Large intestine (tissue), 3 donors: ENCODE data around the gene FARSA. TPM values are rescaled to one million over a fixed set of nuclear protein-coding genes. Genes with fewer than 3 reads are reported as not detected.
"Not testable (repeated sequence)": the region's sequence is repeated elsewhere in the genome, so short reads cannot be mapped to it uniquely, and the experiment has no call there.

Experiments
- DNase-seq, 2 donors: peaks; one replicate each; pipeline versions ENCODE4 v3.0.0 to v3.0.0-alpha.2; 2013
- H3K27ac ChIP-seq: one replicate; pipeline ENCODE4 v1.5.1; 2013; ENCODE audit warnings: low read length
- H3K27me3 ChIP-seq: 2 replicates; pipeline ENCODE4 v1.6.1; 2013; ENCODE audit warnings: low read length; ENCODE audit not compliant: control insufficient read depth, insufficient read depth
- H3K36me3 ChIP-seq: 2 replicates; pipeline ENCODE4 v1.6.1; 2013; ENCODE audit warnings: low read length; ENCODE audit not compliant: control insufficient read depth, insufficient read depth
- H3K4me1 ChIP-seq: one replicate; pipeline ENCODE4 v1.6.1; 2013; ENCODE audit warnings: low read length; ENCODE audit not compliant: control insufficient read depth, insufficient read depth
- H3K4me3 ChIP-seq: one replicate; pipeline ENCODE4 v1.5.1; 2013; ENCODE audit warnings: low read length
- H3K9me3 ChIP-seq: one replicate; pipeline ENCODE4 v1.6.1; 2013; ENCODE audit warnings: mild to moderate bottlenecking, low read depth, low read length, moderate library complexity; ENCODE audit not compliant: control insufficient read depth
- WGBS: methylation state at CpG from one replicate; pipeline ENCODE4 v1.1.5; 2013; ENCODE audit warnings: low lambda C conversion rate; ENCODE audit not compliant: insufficient coverage; 5-methylcytosine and 5-hydroxymethylcytosine counted together
- polyA plus RNA-seq: library from polyadenylated mRNA; unstranded; fragments of 120-200 nt; gene quantifications from one replicate; pipeline ENCODE4 v1.2.1, GENCODE V29; 2013

FARSA gene
- polyA plus RNA-seq, 1 donor, result 55.0 TPM

DNA sequence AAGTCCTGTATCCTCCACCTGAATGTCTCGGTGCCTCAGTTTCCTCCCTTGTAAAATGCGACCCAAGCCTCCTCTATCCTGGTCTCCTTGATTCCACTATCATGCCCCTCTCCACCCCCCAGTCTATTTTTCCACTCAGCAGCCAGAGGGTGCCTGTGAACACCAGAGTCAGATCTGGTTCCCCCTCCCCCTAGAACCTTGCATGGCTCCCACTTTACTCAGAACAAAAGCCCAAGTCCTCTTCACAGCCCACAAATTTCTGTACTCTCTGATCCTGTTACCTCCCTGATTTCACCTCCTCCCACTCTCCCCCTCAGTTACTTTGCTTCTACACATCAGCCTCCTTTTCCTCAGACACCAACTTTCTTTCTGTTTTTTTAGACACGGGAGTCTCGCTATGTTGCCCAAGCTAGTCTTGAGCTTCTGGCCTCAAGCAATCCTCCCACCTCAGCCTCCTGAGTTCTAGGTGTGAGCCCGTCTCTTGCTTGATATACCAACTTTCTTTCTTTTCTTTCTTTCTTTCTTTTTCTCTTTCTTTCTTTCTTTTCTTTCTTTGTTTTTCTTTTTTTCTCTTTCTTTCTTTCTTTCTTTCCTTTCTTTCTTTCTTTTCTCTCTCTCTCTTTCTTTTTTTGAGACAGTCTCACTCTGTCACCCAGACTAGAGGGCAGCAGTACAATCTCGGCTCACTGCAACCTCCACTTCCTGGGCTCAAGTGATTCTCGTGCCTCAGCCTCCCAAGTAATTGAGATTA lies 36.7 kb upstream of the FARSA start:
- H3K9me3 ChIP-seq, result no peaks in the 10 kb centered on the region
- H3K27ac ChIP-seq, result no peak overlapping the region
- no peak overlapping the region for H3K4me3 ChIP-seq
- no peak for DNase-seq
- H3K27me3 ChIP-seq, result peaks cover 3% of the 10 kb centered on the region
- H3K36me3 ChIP-seq, result no peaks in the 10 kb centered on the region
- WGBS, result 95% methylated on average over 3 of the region's 7 CpGs
- peaks cover 3% of the 10 kb centered on the region for H3K4me1 ChIP-seq

- peaks cover 3% of the 10 kb centered on the region for H3K27me3 ChIP-seq
- no peak within 1 kb of the TSS for H3K27ac ChIP-seq
- no CpG with 5 or more reads among the region's 14 CpGs for WGBS
- H3K4me1 ChIP-seq, result peaks cover 6% of the 10 kb centered on the region
- H3K36me3 ChIP-seq, result no peaks in the 10 kb centered on the region
- no peak for DNase-seq
- no peaks in the 10 kb centered on the region for H3K9me3 ChIP-seq
- H3K4me3 ChIP-seq, result no peak within 1 kb of the TSS
Observed at GRCh38 chr19:12969292-12969988, 35.9 kb upstream of the FARSA start, which contains the start of gene DAND5. Gene DAND5 (plus strand): TSS chr19:12969576. CDS start chr19:12969661, 85 bp downstream.

DNA sequence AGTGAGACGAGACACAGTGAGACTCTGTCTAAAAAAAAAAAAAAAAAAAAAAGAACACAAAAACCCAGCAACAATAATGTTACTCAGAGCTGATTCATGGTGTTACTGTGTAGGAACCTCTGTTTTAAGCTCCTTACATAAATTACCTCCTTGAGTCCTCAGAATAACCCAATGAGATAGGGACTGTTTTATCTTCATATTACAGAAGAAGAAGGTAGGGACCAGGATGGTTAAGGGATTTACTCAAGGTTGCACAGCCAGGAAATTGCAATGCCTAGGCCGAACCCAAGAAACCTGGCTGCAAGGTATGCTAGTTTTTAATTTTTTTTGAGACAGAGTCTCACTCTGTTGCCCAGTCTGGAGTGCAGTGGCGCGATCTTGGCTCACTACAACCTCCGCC lies 34.4 kb upstream of the FARSA start:
- Histone ChIP-seq H3K36me3 (no peaks in the 10 kb centered on the region), H3K27me3 (no peaks in the 10 kb centered on the region), H3K27ac (no peak overlapping the region), H3K4me3 (no peak overlapping the region), H3K4me1 (peaks cover 6% of the 10 kb centered on the region), H3K9me3 (no peaks in the 10 kb centered on the region)
- no CpG with 5 or more reads among the region's 5 CpGs for WGBS
- DNase-seq, result no peak

- Histone ChIP-seq H3K4me1 (peaks cover 6% of the 10 kb centered on the region), H3K36me3 (no peaks in the 10 kb centered on the region), H3K27me3 (no peaks in the 10 kb centered on the region), H3K27ac (no peak overlapping the region), H3K4me3 (no peak overlapping the region), H3K9me3 (no peaks in the 10 kb centered on the region)
- no CpG with 5 or more reads among the region's 8 CpGs for WGBS
- no peak for DNase-seq
Observed at GRCh38 chr19:12965812-12966135, 32.3 kb upstream of the FARSA start.

DNA sequence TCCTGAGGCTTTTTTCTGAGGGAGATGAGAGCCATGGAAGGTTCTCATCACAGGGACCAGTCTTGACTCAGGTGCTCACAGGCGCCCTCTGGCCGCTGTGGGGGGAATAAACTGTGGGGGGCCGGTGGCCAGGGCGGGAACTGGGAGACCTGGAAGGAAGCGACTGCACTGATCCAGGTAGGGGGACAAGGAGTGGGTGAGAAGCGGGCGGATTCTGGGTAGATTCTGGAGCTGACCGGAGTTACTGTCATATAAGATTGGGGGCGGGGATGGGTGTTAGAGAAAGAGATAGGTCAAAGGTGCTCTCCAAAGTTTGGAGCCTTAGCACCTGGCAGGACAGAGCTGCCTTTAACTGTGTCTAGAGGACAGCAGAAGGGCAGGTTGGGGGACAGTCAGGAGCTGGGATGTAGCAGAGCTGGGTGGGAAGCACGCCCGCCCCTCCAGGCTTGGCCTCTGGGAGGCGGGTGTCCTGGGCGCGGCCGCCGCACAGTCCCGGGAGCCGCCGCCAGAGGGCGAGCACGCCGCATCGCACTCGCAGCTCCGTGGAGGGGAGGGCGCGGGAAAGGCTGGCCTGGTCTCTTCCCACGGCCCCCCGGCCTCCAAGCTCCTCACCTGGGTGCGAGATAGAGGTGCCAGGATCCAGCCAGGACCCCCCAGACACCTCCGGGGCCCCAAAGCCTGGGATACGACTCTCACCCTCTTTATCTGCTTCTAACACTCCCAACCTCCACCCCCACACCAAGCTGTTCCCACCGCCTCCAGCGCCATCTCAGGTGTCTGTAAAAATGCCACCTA lies 31.7 kb upstream of the FARSA start:
- H3K27ac ChIP-seq, result no peak overlapping the region
- no peaks in the 10 kb centered on the region for H3K36me3 ChIP-seq
- no peaks in the 10 kb centered on the region for H3K27me3 ChIP-seq
- DNase-seq, result peak; percentile 68 to 75
- H3K9me3 ChIP-seq, result no peaks in the 10 kb centered on the region
- H3K4me3 ChIP-seq, result peak overlapping the region; percentile 37
- no CpG with 5 or more reads among the region's 34 CpGs for WGBS
- peaks cover 6% of the 10 kb centered on the region for H3K4me1 ChIP-seq

- H3K9me3 ChIP-seq, result no peaks in the 10 kb centered on the region
Observed at GRCh38 chr19:12959481-12959880, 26.0 kb upstream of the FARSA start.

GRCh38 chr19:12957389-12957952 lies 24.0 kb upstream of the FARSA start:
- DNase-seq, H3K9me3 ChIP-seq, H3K27me3 ChIP-seq: not testable (repeated sequence)
- Histone ChIP-seq H3K4me3 (peak overlapping the region; percentile 62), H3K27ac (peak overlapping the region; percentile 80), H3K36me3 (peaks cover 23% of the 10 kb centered on the region), H3K4me1 (peaks cover 11% of the 10 kb centered on the region)
- WGBS, result 100% methylated on average over 1 of the region's 31 CpGs

More at GRCh38 chr19:12959481-12959880, 26.0 kb upstream of the FARSA start:
- Histone ChIP-seq H3K4me3 (no peak overlapping the region), H3K27ac (no peak overlapping the region), H3K27me3 (no peaks in the 10 kb centered on the region), H3K36me3 (peaks cover 3% of the 10 kb centered on the region), H3K4me1 (peaks cover 6% of the 10 kb centered on the region)
- WGBS, result 68% methylated on average over 3 of the region's 6 CpGs
- no peak for DNase-seq

GRCh38 chr19:12956446-12957388 lies 23.2 kb upstream of the FARSA start, which contains the start of gene GADD45GIP1:
Gene GADD45GIP1 (minus strand): TSS chr19:12957223. CDS start chr19:12957212, 11 bp downstream.
- 0% methylated on average over 3 of the region's 84 CpGs for whole genome bisulfite sequencing
- peak within 1 kb of the TSS; percentile 62 for H3K4me3 ChIP-seq
- H3K36me3 ChIP-seq, result peaks cover 31% of the 10 kb centered on the region
- peak within 1 kb of the TSS; percentile 80 for H3K27ac ChIP-seq
- DNase-seq, result peak; percentile 58 to 80
- peaks cover 11% of the 10 kb centered on the region for H3K4me1 ChIP-seq
- no peaks in the 10 kb centered on the region for H3K27me3 ChIP-seq
- H3K9me3 ChIP-seq, result no peaks in the 10 kb centered on the region

- no peak for DNase-seq
- Histone ChIP-seq H3K27ac (no peak overlapping the region), H3K4me1 (peaks cover 11% of the 10 kb centered on the region), H3K9me3 (no peaks in the 10 kb centered on the region), H3K36me3 (peaks cover 36% of the 10 kb centered on the region), H3K4me3 (peak overlapping the region; percentile 62), H3K27me3 (no peaks in the 10 kb centered on the region)
- WGBS, result 60% methylated on average over 1 of the region's 12 CpGs
Observed at GRCh38 chr19:12955996-12956395, 22.5 kb upstream of the FARSA start.
